Measurements from ENCODE around the gene FAIM. TPM values are rescaled to one million over a fixed set of nuclear protein-coding genes. Genes with fewer than 3 reads are reported as not detected.

FAIM gene
- total and polyA plus RNA-seq, 4 donors = 7.0 to 32.2 (median 17.4) TPM

DNA sequence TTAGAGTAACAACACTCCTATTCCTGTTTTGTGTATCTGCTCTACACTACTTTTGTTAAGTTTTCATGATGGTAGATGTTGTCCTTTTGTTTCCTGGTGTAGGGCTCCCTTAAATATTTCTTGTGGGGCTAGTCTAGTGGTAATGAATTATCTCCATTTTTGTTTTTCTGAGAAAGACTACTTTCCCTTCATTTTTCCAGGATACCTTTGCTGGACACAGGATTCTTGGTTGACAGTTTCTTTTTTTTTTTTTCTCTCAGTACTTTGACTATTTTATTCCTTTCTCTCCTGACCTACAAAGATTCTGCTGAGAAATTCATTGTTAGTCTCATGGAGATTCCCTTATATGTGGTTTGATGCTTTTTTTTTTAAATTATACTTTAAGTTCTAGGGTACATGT, 37.9 kb downstream of the FAIM start:
- no peak for DNase-seq
- Histone ChIP-seq H3K9me3 (ENCODE audit: control insufficient read depth, low read length) (peaks cover 3% of the 10 kb centered on the region), H3K4me1 (ENCODE audit: control insufficient read depth in 1 of 2, insufficient read depth in 2 of 2, low read length in 2 of 2) (no peaks in the 10 kb centered on the region), H3K4me3 (ENCODE audit: low read length in 2 of 2) (no peak overlapping the region), H3K36me3 (ENCODE audit: control insufficient read depth in 1 of 2, insufficient read depth in 2 of 2, low read length in 1 of 2) (peaks cover 0 to 6% of the 10 kb centered on the region in 2 donors), H3K27ac (ENCODE audit: low read depth in 1 of 2, low read length in 2 of 2) (no peak overlapping the region), H3K27me3 (ENCODE audit: control insufficient read depth in 1 of 2, insufficient read depth in 2 of 2, low read length in 1 of 2) (no peaks in the 10 kb centered on the region)
- intact Hi-C loops (cut with DNase I) = no loop called here
- ATAC-seq (ENCODE audit: low FRiP score) = no peak

DNA sequence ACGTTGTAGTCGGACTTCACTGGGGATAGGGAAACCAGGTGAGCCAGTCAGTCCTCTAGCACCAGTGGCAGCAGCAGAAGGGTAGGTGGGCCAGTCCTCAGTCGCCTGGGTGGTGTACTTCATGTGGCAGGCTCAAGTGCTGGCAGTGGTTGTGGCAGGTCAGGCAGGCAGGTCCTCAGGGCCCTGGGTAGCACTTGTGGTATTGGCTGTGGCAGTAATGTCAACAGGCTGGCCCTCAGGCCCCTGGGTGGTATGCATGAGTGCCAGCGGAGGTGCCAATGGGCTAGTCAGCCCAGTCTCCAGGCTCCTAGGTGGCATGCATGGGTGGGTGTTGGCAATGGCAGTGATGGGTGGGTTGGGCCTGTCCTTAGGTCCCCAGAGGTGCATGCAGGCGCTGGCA, 40.6 kb downstream of the FAIM start:
- 96 to 97% methylated on average over 5 of the region's 5 CpGs for WGBS, 2 donors
- ATAC-seq (ENCODE audit: low FRiP score) (peak; percentile 19), DNase-seq (no peak)
- Histone ChIP-seq H3K4me3 (ENCODE audit: low read length in 2 of 2) (no peak overlapping the region), H3K4me1 (ENCODE audit: control insufficient read depth in 1 of 2, insufficient read depth in 2 of 2, low read length in 2 of 2) (no peaks in the 10 kb centered on the region), H3K27ac (ENCODE audit: low read depth in 1 of 2, low read length in 2 of 2) (no peak overlapping the region), H3K27me3 (ENCODE audit: control insufficient read depth in 1 of 2, insufficient read depth in 2 of 2, low read length in 1 of 2) (no peaks in the 10 kb centered on the region), H3K9me3 (ENCODE audit: control insufficient read depth, low read length) (no peaks in the 10 kb centered on the region), H3K36me3 (ENCODE audit: control insufficient read depth in 1 of 2, insufficient read depth in 2 of 2, low read length in 1 of 2) (peaks cover 0 to 6% of the 10 kb centered on the region in 2 donors)
- intact Hi-C loops (cut with DNase I) = no loop called here

- Histone ChIP-seq H3K36me3 (ENCODE audit: control insufficient read depth in 1 of 2, insufficient read depth in 2 of 2, low read length in 1 of 2) (peaks cover 3 to 6% of the 10 kb centered on the region in 2 donors), H3K27me3 (ENCODE audit: control insufficient read depth in 1 of 2, insufficient read depth in 2 of 2, low read length in 1 of 2) (no peaks in the 10 kb centered on the region), H3K4me3 (ENCODE audit: low read length in 2 of 2) (no peak overlapping the region), H3K4me1 (ENCODE audit: control insufficient read depth in 1 of 2, insufficient read depth in 2 of 2, low read length in 2 of 2) (no peaks in the 10 kb centered on the region), H3K9me3 (ENCODE audit: control insufficient read depth, low read length) (no peaks in the 10 kb centered on the region), H3K27ac (ENCODE audit: low read depth in 1 of 2, low read length in 2 of 2) (no peak overlapping the region)
- no peak for DNase-seq
- intact Hi-C loops (cut with DNase I) = no loop called here
- ATAC-seq (ENCODE audit: low FRiP score) = no peak
These were observed 45.0 kb downstream of the FAIM start for GRCh38 chr3:138653567-138653966.

DNA sequence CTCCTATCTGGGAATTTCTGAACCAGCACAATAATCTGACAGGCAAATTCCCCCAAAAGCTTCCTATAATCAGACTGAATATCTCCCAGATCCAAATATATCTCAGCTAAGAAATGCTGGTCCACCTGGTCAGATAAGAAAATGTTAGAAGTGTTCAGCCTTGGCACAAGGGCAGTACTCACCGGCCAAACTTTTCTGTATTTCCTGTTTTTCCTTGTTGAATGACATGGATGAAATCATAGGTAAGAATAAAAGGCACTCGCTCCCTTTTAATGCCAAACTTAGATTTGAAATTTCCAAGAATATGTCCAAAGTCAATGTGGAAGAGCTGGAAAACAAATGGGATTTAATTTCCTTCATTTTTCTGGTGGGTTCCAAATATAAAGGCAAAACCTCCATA, 48.9 kb downstream of the FAIM start:
- Histone ChIP-seq H3K4me1 (ENCODE audit: control insufficient read depth in 1 of 2, insufficient read depth in 2 of 2, low read length in 2 of 2) (no peaks in the 10 kb centered on the region), H3K27me3 (ENCODE audit: control insufficient read depth in 1 of 2, insufficient read depth in 2 of 2, low read length in 1 of 2) (no peaks in the 10 kb centered on the region), H3K4me3 (ENCODE audit: low read length in 2 of 2) (no peak overlapping the region), H3K9me3 (ENCODE audit: control insufficient read depth, low read length) (no peaks in the 10 kb centered on the region), H3K27ac (ENCODE audit: low read depth in 1 of 2, low read length in 2 of 2) (no peak overlapping the region), H3K36me3 (ENCODE audit: control insufficient read depth in 1 of 2, insufficient read depth in 2 of 2, low read length in 1 of 2) (peaks cover 0 to 3% of the 10 kb centered on the region in 2 donors)
- intact Hi-C loops (cut with DNase I) = no loop called here
- ATAC-seq (ENCODE audit: low FRiP score) (no peak), DNase-seq (no peak)
- 41 to 49% methylated on average over 2 of the region's 2 CpGs for WGBS, 2 donors

DNA sequence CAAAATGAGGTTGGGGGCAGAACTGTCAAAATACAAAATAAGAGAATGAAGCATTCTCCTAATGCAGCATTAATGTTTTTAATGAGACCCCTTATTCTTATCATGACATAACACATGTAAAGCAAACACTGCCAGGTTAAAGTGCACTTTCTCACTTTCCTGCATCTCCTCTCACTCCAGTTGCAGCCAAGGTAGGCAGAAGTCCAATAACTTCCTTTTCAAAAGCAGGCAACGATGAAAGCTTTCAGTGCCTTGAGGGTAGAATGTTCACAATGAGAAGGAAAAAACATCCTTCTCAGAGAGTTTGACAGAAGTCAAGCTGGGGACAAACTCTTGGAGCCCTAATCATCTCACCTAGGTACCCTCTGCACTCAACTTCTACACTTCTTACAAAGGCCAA, 59.5 kb downstream of the FAIM start:
- Histone ChIP-seq H3K27me3 (ENCODE audit: control insufficient read depth in 1 of 2, insufficient read depth in 2 of 2, low read length in 1 of 2) (no peaks in the 10 kb centered on the region), H3K36me3 (ENCODE audit: control insufficient read depth in 1 of 2, insufficient read depth in 2 of 2, low read length in 1 of 2) (peaks cover 0 to 4% of the 10 kb centered on the region in 2 donors), H3K9me3 (ENCODE audit: control insufficient read depth, low read length) (no peaks in the 10 kb centered on the region), H3K27ac (ENCODE audit: low read depth in 1 of 2, low read length in 2 of 2) (no peak overlapping the region), H3K4me3 (ENCODE audit: low read length in 2 of 2) (no peak overlapping the region), H3K4me1 (ENCODE audit: control insufficient read depth in 1 of 2, insufficient read depth in 2 of 2, low read length in 2 of 2) (peaks cover 0 to 5% of the 10 kb centered on the region in 2 donors)
- intact Hi-C loops (cut with DNase I) = no loop called here
- 19 to 23% methylated on average over 1 of the region's 1 CpG for WGBS, 2 donors
- no peak for DNase-seq
- ATAC-seq (ENCODE audit: low FRiP score) = no peak

DNA sequence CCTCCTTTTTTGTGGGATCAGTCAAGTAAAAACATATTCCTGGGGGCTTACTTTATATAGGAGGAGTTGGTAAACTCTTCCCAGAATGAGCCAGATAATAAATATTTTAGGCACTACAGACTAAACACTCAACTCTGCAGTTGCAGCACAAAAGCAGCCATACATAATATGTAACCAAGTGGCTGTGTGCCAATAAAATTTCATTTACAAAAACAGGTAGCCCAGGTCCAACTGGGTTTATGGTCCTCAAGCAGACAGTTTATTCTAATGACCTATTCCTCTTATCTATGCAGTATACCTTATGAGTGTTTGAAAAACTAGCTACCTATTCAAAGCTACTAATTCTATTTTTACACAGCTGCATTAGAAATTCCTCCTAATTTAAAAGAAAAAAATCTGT, 61.8 kb downstream of the FAIM start:
- no peak for DNase-seq
- peaks cover 0 to 2% of the 10 kb centered on the region in 2 donors for H3K36me3 ChIP-seq (ENCODE audit: control insufficient read depth in 1 of 2, insufficient read depth in 2 of 2, low read length in 1 of 2)
- intact Hi-C loops (cut with DNase I) = no loop called here
- ATAC-seq (ENCODE audit: low FRiP score) = no peak
- peaks cover 0 to 5% of the 10 kb centered on the region in 2 donors for H3K4me1 ChIP-seq (ENCODE audit: control insufficient read depth in 1 of 2, insufficient read depth in 2 of 2, low read length in 2 of 2)
- no peaks in the 10 kb centered on the region for H3K27me3 ChIP-seq (ENCODE audit: control insufficient read depth in 1 of 2, insufficient read depth in 2 of 2, low read length in 1 of 2)
- no peak overlapping the region for H3K4me3 ChIP-seq (ENCODE audit: low read length in 2 of 2)
- H3K9me3 ChIP-seq (ENCODE audit: control insufficient read depth, low read length) = no peaks in the 10 kb centered on the region
- no peak overlapping the region for H3K27ac ChIP-seq (ENCODE audit: low read depth in 1 of 2, low read length in 2 of 2)

DNA sequence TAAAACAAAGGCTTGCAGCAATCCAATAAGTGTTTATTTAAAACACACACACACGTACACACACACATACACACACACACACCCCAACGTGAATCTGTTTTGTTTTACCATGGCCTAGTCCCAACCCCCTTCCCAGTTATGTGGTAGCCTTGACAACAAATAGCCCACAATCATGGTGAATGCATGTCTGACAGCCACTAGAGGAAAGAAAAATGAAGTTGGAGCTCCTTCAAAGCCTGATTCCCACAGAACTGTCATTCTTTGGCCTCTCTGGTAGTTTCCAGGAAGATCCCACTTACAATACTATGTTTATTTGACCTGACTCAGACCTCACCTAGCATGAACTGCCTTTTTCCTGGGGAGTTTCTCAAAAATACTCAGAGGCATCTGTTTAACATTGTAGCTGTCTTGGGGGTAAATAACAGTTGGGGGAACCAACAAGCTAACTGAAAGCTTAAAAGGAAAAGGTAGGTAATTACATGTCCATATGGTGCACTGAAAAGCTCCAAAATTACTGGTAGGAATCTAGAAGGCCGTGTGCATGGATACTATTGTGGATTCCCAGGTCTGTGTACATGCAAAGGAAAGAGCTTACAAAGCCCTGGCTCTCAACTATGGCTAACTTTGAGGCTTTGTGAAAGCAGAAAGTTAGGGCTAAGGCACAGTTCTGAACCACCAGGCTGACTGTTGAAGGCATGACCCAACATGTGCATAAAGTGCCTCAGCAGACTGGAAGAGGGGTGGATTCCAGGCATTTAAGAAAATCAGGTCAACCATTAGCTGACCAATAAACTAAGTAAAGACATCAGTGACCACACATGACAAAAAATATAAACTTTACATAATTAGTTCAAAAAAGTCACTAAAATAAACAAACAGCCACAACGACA, 65.3 kb downstream of the FAIM start:
- H3K4me3 ChIP-seq (ENCODE audit: low read length in 2 of 2) = no peak overlapping the region
- DNase-seq = no peak
- H3K27me3 ChIP-seq (ENCODE audit: control insufficient read depth in 1 of 2, insufficient read depth in 2 of 2, low read length in 1 of 2) = no peaks in the 10 kb centered on the region
- H3K36me3 ChIP-seq (ENCODE audit: control insufficient read depth in 1 of 2, insufficient read depth in 2 of 2, low read length in 1 of 2) = peaks cover 2% of the 10 kb centered on the region in 2 donors
- H3K27ac ChIP-seq (ENCODE audit: low read depth in 1 of 2, low read length in 2 of 2) = no peak overlapping the region
- intact Hi-C loops (cut with DNase I) = no loop called here
- H3K9me3 ChIP-seq (ENCODE audit: control insufficient read depth, low read length) = no peaks in the 10 kb centered on the region
- WGBS, 2 donors = 60 to 63% methylated on average over 4 of the region's 4 CpGs
- peaks cover 0 to 5% of the 10 kb centered on the region in 2 donors for H3K4me1 ChIP-seq (ENCODE audit: control insufficient read depth in 1 of 2, insufficient read depth in 2 of 2, low read length in 2 of 2)
- no peak for ATAC-seq (ENCODE audit: low FRiP score)

GRCh38 chr3:138675393-138675792, 66.8 kb downstream of the FAIM start:
- H3K36me3 ChIP-seq (ENCODE audit: control insufficient read depth in 1 of 2, insufficient read depth in 2 of 2, low read length in 1 of 2) = peaks cover 2% of the 10 kb centered on the region in 2 donors
- H3K27me3 ChIP-seq (ENCODE audit: control insufficient read depth in 1 of 2, insufficient read depth in 2 of 2, low read length in 1 of 2) = no peaks in the 10 kb centered on the region
- intact Hi-C loops (cut with DNase I) = no loop called here
- DNase-seq = no peak
- H3K4me1 ChIP-seq (ENCODE audit: control insufficient read depth in 1 of 2, insufficient read depth in 2 of 2, low read length in 2 of 2) = no peaks in the 10 kb centered on the region
- ATAC-seq (ENCODE audit: low FRiP score) = no peak
- H3K9me3 ChIP-seq (ENCODE audit: control insufficient read depth, low read length) = no peaks in the 10 kb centered on the region
- WGBS, 2 donors = 91 to 97% methylated on average over 1 of the region's 1 CpG
- no peak overlapping the region for H3K4me3 ChIP-seq (ENCODE audit: low read length in 2 of 2)
- H3K27ac ChIP-seq (ENCODE audit: low read depth in 1 of 2, low read length in 2 of 2) = no peak overlapping the region

- ATAC-seq (ENCODE audit: low FRiP score) = no peak
- no peaks in the 10 kb centered on the region for H3K27me3 ChIP-seq (ENCODE audit: control insufficient read depth in 1 of 2, insufficient read depth in 2 of 2, low read length in 1 of 2)
- 93 to 97% methylated on average over 1 of the region's 1 CpG for WGBS, 2 donors
- intact Hi-C loops (cut with DNase I) = no loop called here
- no peaks in the 10 kb centered on the region for H3K9me3 ChIP-seq (ENCODE audit: control insufficient read depth, low read length)
- H3K4me3 ChIP-seq (ENCODE audit: low read length in 2 of 2) = no peak overlapping the region
- no peak for DNase-seq
- no peaks in the 10 kb centered on the region for H3K4me1 ChIP-seq (ENCODE audit: control insufficient read depth in 1 of 2, insufficient read depth in 2 of 2, low read length in 2 of 2)
- H3K27ac ChIP-seq (ENCODE audit: low read depth in 1 of 2, low read length in 2 of 2) = no peak overlapping the region
- H3K36me3 ChIP-seq (ENCODE audit: control insufficient read depth in 1 of 2, insufficient read depth in 2 of 2, low read length in 1 of 2) = peaks cover 2% of the 10 kb centered on the region in 2 donors
These were observed 69.5 kb downstream of the FAIM start for GRCh38 chr3:138678086-138678485.
